K562 (cell line): ENCODE results near the gene AP1M1. TPM values are rescaled to one million over a fixed set of nuclear protein-coding genes. Genes with fewer than 3 reads are reported as not detected.

Experiments used
- DMBX1 ChIP-seq: fragments of 250-450 bp; sonication (Bioruptor Pico); IDR thresholded peaks from 2 replicates; pipeline ENCODE4 v1.8.0; 2022; ENCODE audit warnings: inconsistent platforms, mild to moderate bottlenecking, moderate library complexity, borderline replicate concordance
- ETV6 ChIP-seq, 3 experiments: fragments of 150-350 bp in 1 of 3; sonication (generic) in 1 of 3; formaldehyde crosslinking in 1 of 3; IDR thresholded peaks; 2 replicates each; pipeline versions ENCODE4 v1.6.1 to v1.8.0; 2014 to 2022; ENCODE audit warnings: borderline replicate concordance in 2 of 3, low read depth in 2 of 3, antibody characterized with exemption in 1 of 3, low read length in 1 of 3, mild to moderate bottlenecking in 1 of 3, missing genetic modification reagents in 1 of 3
- FOXK1 ChIP-seq: sonication (generic); formaldehyde crosslinking; IDR thresholded peaks from 2 replicates; pipeline ENCODE4 v1.8.0; 2022; ENCODE audit warnings: missing genetic modification reagents, mild to moderate bottlenecking, borderline replicate concordance
- MAZ ChIP-seq, 2 experiments: fragments of 450-650 bp in 1 of 2; sonication (generic) in 1 of 2; formaldehyde crosslinking; IDR thresholded peaks in 1 of 2; conservative IDR thresholded peaks in 1 of 2; 2 replicates each; pipeline versions ENCODE4 v1.4.0 to v1.5.0; 2020; ENCODE audit warnings: mild to moderate bottlenecking in 1 of 2, missing genetic modification reagents in 1 of 2
- MEF2D ChIP-seq: conservative IDR thresholded peaks from 2 replicates; pipeline ENCODE4 v1.6.1; 2016; ENCODE audit warnings: low read depth, missing genetic modification characterization, missing compliant biosample characterization
- MYBL2 ChIP-seq, 2 experiments: fragments of 450-650 bp in 1 of 2; sonication (generic) in 1 of 2; formaldehyde crosslinking in 1 of 2; IDR thresholded peaks; 2 replicates each; pipeline versions ENCODE4 v1.6.1 to v1.8.1; 2017 to 2022; ENCODE audit warnings: borderline replicate concordance in 1 of 2, inconsistent platforms in 1 of 2, low read depth in 1 of 2, mild to moderate bottlenecking in 1 of 2, missing genetic modification reagents in 1 of 2, moderate library complexity in 1 of 2
- NCOA1 ChIP-seq: fragments of 450-650 bp; IDR thresholded peaks from 2 replicates; pipeline ENCODE4 v1.6.1; 2016; ENCODE audit warnings: low read depth
- RBM15 ChIP-seq: fragments of 200-400 bp; formaldehyde crosslinking; IDR thresholded peaks from 2 replicates; pipeline ENCODE4 v1.6.1; 2018; ENCODE audit warnings: mild to moderate bottlenecking, low read length, moderate library complexity; ENCODE audit not compliant: insufficient read depth
- SREBF2 ChIP-seq: sonication (generic); formaldehyde crosslinking; IDR thresholded peaks from 2 replicates; pipeline ENCODE4 v1.4.0; 2020; ENCODE audit warnings: mild to moderate bottlenecking, missing genetic modification reagents
- TSC22D4 ChIP-seq: fragments of 450-650 bp; IDR thresholded peaks from 2 replicates; pipeline ENCODE4 v1.6.1; 2016; ENCODE audit warnings: missing genetic modification characterization, missing biosample characterization, control low read depth
- polyA plus RNA-seq, 8 experiments: library from polyadenylated mRNA; depleted of rRNA in 4 of 8; stranded (reverse) in 5 of 8; unstranded in 3 of 8; fragments of >200 nt; fragmentation: Nextera tagmentation in 2 of 8; fragmentation: Illumina TruSeq in 1 of 8; extraction: Ambion mirVana in 2 of 8; extraction: Trizol in 1 of 8; gene quantifications; 2 replicates each; pipeline versions ENCODE4 v1.2.1 to v1.2.3, GENCODE V29; 2011 to 2014; ENCODE audit warnings: inconsistent platforms in 1 of 8, missing spikeins in 1 of 8
- total RNA-seq, 7 experiments: library from RNA; depleted of rRNA in 6 of 7; stranded (reverse); fragments of >200 nt in 6 of 7; fragmentation: Illumina TruSeq in 2 of 7; extraction: Trizol in 2 of 7; gene quantifications; 2 replicates each; pipeline versions ENCODE4 v1.2.1 to v1.2.3, GENCODE V29; 2011 to 2021; ENCODE audit warnings: low replicate concordance in 1 of 7
- TF ChIP-seq, protein P1 (sequence below): sonication (generic); formaldehyde crosslinking; IDR thresholded peaks from 2 replicates; pipeline ENCODE4 v1.8.1; 2022; ENCODE audit warnings: missing genetic modification reagents
- TF ChIP-seq, protein P2 (sequence below): fragments of 450-650 bp; IDR thresholded peaks from 2 replicates; pipeline ENCODE4 v1.6.1; 2017; ENCODE audit warnings: antibody characterized with exemption, mild to moderate bottlenecking
- TF ChIP-seq, protein P3 (sequence below): IDR thresholded peaks from 2 replicates; pipeline ENCODE4 v1.6.1; 2016; ENCODE audit warnings: missing genetic modification characterization, missing compliant biosample characterization
- TF ChIP-seq, protein P4 (sequence below): fragments of 250-450 bp; sonication (Bioruptor Pico); IDR thresholded peaks from 2 replicates; pipeline ENCODE4 v1.5.1; 2021; ENCODE audit warnings: mild to moderate bottlenecking
- TF ChIP-seq, protein P5 (sequence below): sonication (generic); formaldehyde crosslinking; IDR thresholded peaks from 2 replicates; pipeline ENCODE4 v1.8.0; 2022; ENCODE audit warnings: mild to moderate bottlenecking, missing genetic modification reagents

AP1M1 gene
- total and polyA plus RNA-seq, 9 of the 15 experiments (the other 6 are each of a cell fraction or from before 2014, with no cell fraction given): 0.87 to 56.2 (median 29.1) TPM

DNA sequence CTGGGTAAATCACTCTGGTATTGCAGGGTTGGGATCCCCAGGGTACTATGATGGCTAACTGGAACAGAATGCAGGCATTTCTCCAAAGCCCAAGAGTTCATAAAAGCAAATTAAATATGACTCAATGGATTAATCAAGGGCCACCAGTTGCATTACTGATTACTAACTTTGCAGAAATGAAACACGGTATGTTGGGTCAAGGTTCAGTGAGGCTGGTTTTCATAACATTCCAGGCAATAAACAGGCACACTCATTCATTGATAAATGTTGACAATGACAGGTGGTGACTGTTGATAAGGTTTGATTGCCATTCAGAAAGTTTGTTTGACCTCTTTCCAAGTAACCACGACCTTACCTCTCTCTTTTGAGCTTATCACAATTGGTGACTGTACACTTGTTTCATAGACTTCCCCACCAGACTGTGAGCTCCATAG is 506 bp upstream of the AP1M1 start (continued):
- TF ChIP-seq, protein P1, sequence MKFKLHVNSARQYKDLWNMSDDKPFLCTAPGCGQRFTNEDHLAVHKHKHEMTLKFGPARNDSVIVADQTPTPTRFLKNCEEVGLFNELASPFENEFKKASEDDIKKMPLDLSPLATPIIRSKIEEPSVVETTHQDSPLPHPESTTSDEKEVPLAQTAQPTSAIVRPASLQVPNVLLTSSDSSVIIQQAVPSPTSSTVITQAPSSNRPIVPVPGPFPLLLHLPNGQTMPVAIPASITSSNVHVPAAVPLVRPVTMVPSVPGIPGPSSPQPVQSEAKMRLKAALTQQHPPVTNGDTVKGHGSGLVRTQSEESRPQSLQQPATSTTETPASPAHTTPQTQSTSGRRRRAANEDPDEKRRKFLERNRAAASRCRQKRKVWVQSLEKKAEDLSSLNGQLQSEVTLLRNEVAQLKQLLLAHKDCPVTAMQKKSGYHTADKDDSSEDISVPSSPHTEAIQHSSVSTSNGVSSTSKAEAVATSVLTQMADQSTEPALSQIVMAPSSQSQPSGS: no peak
- TF ChIP-seq RBM15 (no peak), MEF2D (tag) (no peak), SREBF2 (no peak), NCOA1 (peak; percentile 84), MAZ (CRISPR knock-in tag; conservative IDR thresholded peaks at IDR 0.05 in 1 of 2, IDR thresholded peaks at IDR 0.05 in 1 of 2) (no peak), FOXK1 (CRISPR knock-in tag) (no peak), MYBL2 (IDR thresholded peaks at IDR 0.05; ENCODE audit: low read depth) (no peak), MYBL2 (CRISPR knock-in tag; IDR thresholded peaks at IDR 0.05; ENCODE audit: borderline replicate concordance) (no peak), TSC22D4 (no peak), ETV6 (IDR thresholded peaks at IDR 0.05; ENCODE audit: borderline replicate concordance in 1 of 2, low read depth in 2 of 2, low read length in 1 of 2) (no peak), ETV6 (CRISPR knock-in tag; IDR thresholded peaks at IDR 0.05; ENCODE audit: borderline replicate concordance) (no peak), DMBX1 (no peak; the same call in 1 of the 2 replicates)
- TF ChIP-seq, protein P2, sequence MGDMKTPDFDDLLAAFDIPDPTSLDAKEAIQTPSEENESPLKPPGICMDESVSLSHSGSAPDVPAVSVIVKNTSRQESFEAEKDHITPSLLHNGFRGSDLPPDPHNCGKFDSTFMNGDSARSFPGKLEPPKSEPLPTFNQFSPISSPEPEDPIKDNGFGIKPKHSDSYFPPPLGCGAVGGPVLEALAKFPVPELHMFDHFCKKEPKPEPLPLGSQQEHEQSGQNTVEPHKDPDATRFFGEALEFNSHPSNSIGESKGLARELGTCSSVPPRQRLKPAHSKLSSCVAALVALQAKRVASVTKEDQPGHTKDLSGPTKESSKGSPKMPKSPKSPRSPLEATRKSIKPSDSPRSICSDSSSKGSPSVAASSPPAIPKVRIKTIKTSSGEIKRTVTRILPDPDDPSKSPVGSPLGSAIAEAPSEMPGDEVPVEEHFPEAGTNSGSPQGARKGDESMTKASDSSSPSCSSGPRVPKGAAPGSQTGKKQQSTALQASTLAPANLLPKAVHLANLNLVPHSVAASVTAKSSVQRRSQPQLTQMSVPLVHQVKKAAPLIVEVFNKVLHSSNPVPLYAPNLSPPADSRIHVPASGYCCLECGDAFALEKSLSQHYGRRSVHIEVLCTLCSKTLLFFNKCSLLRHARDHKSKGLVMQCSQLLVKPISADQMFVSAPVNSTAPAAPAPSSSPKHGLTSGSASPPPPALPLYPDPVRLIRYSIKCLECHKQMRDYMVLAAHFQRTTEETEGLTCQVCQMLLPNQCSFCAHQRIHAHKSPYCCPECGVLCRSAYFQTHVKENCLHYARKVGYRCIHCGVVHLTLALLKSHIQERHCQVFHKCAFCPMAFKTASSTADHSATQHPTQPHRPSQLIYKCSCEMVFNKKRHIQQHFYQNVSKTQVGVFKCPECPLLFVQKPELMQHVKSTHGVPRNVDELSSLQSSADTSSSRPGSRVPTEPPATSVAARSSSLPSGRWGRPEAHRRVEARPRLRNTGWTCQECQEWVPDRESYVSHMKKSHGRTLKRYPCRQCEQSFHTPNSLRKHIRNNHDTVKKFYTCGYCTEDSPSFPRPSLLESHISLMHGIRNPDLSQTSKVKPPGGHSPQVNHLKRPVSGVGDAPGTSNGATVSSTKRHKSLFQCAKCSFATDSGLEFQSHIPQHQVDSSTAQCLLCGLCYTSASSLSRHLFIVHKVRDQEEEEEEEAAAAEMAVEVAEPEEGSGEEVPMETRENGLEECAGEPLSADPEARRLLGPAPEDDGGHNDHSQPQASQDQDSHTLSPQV: no peak
- TF ChIP-seq, protein P3, sequence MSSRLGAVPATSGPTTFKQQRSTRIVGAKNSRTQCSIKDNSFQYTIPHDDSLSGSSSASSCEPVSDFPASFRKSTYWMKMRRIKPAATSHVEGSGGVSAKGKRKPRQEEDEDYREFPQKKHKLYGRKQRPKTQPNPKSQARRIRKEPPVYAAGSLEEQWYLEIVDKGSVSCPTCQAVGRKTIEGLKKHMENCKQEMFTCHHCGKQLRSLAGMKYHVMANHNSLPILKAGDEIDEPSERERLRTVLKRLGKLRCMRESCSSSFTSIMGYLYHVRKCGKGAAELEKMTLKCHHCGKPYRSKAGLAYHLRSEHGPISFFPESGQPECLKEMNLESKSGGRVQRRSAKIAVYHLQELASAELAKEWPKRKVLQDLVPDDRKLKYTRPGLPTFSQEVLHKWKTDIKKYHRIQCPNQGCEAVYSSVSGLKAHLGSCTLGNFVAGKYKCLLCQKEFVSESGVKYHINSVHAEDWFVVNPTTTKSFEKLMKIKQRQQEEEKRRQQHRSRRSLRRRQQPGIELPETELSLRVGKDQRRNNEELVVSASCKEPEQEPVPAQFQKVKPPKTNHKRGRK (tag): no peak
- TF ChIP-seq, protein P4, sequence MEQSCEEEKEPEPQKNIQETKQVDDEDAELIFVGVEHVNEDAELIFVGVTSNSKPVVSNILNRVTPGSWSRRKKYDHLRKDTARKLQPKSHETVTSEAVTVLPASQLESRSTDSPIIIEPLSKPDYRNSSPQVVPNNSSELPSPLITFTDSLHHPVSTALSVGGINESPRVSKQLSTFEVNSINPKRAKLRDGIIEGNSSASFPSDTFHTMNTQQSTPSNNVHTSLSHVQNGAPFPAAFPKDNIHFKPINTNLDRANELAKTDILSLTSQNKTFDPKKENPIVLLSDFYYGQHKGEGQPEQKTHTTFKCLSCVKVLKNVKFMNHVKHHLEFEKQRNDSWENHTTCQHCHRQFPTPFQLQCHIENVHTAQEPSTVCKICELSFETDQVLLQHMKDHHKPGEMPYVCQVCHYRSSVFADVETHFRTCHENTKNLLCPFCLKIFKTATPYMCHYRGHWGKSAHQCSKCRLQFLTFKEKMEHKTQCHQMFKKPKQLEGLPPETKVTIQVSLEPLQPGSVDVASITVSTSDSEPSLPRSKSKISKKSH (CRISPR knock-in tag): no peak
- TF ChIP-seq, protein P5, sequence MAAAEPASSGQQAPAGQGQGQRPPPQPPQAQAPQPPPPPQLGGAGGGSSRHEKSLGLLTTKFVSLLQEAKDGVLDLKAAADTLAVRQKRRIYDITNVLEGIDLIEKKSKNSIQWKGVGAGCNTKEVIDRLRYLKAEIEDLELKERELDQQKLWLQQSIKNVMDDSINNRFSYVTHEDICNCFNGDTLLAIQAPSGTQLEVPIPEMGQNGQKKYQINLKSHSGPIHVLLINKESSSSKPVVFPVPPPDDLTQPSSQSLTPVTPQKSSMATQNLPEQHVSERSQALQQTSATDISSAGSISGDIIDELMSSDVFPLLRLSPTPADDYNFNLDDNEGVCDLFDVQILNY (CRISPR knock-in tag): no peak; the same call in 1 of the 2 replicates
